Middle frontal gyrus (tissue), 1 donor: ENCODE measurements around the gene PCDHB11.
"Not testable (repeated sequence)": the region's sequence is repeated elsewhere in the genome, so short reads cannot be mapped to it uniquely, and the experiment has no call there.

ENCODE experiments used
- DNase-seq: peaks from one replicate; pipeline ENCODE4 v3.0.0-alpha.2; 2015; ENCODE audit warnings: low spot score; ENCODE audit errors: extremely low spot score

PCDHB11 gene

DNA sequence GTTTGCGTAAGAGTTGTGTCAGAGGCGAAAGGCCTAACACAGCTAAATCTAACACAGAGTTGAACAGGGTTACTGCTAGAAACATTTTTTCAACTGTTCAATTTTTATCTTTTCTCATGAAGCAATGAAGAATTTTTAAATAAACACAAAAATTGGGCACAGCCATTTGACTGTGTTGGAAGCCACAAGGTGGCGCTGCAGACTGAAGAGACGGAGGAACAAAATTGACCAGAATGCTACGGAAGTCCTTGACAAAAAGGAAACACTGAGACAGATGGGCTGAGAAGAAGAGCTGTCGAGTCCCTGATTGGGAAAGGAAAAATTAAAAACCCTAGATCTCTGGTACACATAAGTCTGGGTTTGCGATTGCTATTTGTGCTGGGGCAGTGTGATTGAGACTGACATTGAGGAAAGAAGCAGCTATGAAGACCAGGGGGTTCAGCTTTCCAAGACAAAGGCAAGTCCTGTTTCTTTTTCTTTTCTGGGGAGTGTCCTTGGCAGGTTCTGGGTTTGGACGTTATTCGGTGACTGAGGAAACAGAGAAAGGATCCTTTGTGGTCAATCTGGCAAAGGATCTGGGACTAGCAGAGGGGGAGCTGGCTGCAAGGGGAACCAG, 12.4 kb upstream of the PCDHB11 start, which contains the start of gene PCDHB9:
Gene PCDHB9 (plus strand): TSS at position 265 of the 616 bp plus-strand sequence. CDS start 158 bp downstream, at position 423.
- no peak for DNase-seq

DNA sequence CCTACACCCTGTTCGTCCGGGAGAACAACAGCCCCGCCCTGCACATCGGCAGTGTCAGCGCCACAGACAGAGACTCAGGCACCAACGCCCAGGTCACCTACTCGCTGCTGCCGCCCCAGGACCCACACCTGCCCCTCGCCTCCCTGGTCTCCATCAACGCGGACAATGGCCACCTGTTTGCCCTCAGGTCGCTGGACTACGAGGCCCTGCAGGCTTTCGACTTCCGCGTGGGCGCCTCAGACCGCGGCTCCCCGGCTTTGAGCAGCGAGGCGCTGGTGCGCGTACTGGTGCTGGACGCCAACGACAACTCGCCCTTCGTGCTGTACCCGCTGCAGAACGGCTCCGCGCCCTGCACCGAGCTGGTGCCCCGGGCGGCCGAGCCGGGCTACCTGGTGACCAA, 10.7 kb upstream of the PCDHB11 start:
- not testable (repeated sequence) for DNase-seq

DNA sequence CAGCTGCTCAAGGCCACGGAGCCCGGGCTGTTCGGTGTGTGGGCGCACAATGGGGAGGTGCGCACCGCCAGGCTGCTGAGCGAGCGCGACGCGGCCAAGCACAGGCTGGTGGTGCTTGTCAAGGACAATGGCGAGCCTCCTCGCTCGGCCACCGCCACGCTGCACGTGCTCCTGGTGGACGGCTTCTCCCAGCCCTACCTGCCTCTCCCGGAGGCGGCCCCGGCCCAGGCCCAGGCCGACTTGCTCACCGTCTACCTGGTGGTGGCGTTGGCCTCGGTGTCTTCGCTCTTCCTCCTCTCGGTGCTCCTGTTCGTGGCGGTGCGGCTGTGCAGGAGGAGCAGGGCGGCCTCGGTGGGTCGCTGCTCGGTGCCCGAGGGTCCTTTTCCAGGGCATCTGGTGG, 10.3 kb upstream of the PCDHB11 start:
- not testable (repeated sequence) for DNase-seq

DNA sequence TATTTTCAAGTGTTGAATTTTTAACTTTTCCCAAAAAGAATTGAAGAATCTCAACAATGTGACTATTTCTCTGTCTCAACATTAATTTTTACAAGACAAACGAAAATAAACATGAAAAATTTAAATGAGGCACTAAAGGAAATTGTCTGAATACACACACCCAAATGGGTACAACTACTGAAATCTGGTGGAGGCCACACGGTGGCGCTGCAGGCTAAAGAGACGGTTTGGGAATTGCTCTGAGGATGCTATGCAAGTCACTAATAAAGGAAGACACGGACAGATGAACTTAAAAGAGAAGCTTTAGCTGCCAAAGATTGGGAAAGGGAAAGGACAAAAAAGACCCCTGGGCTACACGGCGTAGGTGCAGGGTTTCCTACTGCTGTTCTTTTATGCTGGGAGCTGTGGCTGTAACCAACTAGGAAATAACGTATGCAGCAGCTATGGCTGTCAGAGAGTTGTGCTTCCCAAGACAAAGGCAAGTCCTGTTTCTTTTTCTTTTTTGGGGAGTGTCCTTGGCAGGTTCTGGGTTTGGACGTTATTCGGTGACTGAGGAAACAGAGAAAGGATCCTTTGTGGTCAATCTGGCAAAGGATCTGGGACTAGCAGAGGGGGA, 7.2 kb upstream of the PCDHB11 start, which contains the start of gene PCDHB10:
Gene PCDHB10 (plus strand): TSS at position 244 of the 616 bp plus-strand sequence. CDS start 200 bp downstream, at position 444.
- no peak for DNase-seq

DNA sequence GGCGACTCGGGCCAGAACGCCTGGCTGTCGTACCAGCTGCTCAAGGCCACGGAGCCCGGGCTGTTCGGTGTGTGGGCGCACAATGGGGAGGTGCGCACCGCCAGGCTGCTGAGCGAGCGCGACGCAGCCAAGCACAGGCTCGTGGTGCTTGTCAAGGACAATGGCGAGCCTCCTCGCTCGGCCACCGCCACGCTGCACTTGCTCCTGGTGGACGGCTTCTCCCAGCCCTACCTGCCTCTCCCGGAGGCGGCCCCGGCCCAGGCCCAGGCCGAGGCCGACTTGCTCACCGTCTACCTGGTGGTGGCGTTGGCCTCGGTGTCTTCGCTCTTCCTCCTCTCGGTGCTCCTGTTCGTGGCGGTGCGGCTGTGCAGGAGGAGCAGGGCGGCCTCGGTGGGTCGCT, 5.1 kb upstream of the PCDHB11 start:
- not testable (repeated sequence) for DNase-seq

DNA sequence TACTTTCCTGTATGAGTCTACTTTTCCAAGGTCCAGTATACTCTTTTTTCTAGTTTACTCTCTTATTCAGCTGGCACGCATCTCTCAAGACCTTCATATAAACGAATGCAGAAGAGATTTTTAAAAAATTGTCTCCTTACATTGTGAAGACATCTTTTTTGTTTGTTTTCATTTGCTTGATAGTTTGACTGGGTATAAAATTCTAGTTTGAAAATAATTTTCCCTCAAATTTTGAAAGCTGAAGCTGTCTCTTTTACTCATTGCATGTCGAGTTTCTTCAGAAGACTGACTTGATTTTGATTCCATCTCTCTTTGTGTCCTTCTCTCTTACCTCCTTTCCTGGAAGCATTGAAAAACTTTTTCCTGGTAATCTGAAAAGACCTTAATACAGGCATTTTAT, 3.1 kb upstream of the PCDHB11 start:
- DNase-seq: no peak

- not testable (repeated sequence) for DNase-seq
Observed at GRCh38 chr5:141201126-141201525, 1.7 kb downstream of the PCDHB11 start.

GRCh38 chr5:141201646-141202045, 2.2 kb downstream of the PCDHB11 start:
- DNase-seq: not testable (repeated sequence)

DNA sequence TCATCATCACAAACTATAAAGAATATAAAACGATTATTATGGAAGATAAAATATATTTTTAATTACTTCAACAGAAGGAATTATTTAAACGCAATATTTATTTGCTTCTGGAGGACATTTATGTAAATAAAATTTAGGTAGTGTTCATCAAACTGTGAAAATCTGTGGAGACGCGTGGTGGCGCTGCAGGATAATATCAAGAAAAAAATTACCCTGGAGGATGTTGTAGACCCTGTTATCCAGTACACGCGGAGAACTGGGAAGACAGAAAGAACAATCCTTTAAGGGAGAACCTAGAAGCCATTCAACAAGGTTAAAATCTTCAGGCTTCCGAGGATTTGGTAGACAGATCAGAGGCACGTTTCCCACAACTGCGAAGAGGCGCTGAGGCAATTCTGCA, 9.1 kb downstream of the PCDHB11 start, which contains the start of gene PCDHB12:
Gene PCDHB12 (plus strand): TSS at position 242 of the 400 bp plus-strand sequence. CDS start 189 bp downstream, outside the sequence.
- no peak for DNase-seq

GRCh38 chr5:141210281-141210680, 10.9 kb downstream of the PCDHB11 start:
- DNase-seq: not testable (repeated sequence)

- not testable (repeated sequence) for DNase-seq
Observed at GRCh38 chr5:141210849-141211248, 11.4 kb downstream of the PCDHB11 start.

DNA sequence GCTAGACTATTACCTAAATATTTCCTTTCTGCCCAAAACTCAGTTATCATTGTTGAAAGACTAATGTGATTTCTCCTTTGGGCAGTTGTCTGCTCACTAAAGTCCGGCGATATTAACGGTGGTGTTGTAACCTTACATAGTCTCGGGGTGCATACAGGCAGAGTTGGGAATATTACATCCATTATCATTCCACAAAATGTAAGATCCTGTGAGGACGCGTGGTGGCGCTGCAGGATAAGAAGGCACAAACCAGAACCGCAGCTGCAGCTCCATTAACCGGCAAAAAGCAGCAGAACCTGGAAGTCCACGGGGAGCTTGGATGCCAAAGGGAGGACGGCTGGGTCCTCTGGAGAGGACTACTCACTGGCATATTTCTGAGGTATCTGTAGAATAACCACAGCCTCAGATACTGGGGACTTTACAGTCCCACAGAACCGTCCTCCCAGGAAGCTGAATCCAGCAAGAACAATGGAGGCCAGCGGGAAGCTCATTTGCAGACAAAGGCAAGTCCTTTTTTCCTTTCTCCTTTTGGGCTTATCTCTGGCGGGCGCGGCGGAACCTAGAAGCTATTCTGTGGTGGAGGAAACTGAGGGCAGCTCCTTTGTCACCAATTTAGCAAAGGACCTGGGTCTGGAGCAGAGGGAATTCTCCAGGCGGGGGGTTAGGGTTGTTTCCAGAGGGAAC, 14.4 kb downstream of the PCDHB11 start, which contains the start of gene PCDHB13:
Gene PCDHB13 (plus strand): TSS at position 264 of the 684 bp plus-strand sequence. CDS start 205 bp downstream, at position 469.
- DNase-seq: not testable (repeated sequence)

DNA sequence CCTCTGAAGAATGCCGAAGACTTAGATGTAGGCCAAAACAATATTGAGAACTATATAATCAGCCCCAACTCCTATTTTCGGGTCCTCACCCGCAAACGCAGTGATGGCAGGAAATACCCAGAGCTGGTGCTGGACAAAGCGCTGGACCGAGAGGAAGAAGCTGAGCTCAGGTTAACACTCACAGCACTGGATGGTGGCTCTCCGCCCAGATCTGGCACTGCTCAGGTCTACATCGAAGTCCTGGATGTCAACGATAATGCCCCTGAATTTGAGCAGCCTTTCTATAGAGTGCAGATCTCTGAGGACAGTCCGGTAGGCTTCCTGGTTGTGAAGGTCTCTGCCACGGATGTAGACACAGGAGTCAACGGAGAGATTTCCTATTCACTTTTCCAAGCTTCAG, 15.2 kb downstream of the PCDHB11 start:
- DNase-seq: not testable (repeated sequence)

DNA sequence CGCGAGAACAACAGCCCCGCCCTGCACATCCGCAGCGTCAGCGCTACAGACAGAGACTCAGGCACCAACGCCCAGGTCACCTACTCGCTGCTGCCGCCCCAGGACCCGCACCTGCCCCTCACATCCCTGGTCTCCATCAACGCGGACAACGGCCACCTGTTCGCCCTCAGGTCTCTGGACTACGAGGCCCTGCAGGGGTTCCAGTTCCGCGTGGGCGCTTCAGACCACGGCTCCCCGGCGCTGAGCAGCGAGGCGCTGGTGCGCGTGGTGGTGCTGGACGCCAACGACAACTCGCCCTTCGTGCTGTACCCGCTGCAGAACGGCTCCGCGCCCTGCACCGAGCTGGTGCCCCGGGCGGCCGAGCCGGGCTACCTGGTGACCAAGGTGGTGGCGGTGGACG, 16.1 kb downstream of the PCDHB11 start:
- DNase-seq: not testable (repeated sequence)

DNA sequence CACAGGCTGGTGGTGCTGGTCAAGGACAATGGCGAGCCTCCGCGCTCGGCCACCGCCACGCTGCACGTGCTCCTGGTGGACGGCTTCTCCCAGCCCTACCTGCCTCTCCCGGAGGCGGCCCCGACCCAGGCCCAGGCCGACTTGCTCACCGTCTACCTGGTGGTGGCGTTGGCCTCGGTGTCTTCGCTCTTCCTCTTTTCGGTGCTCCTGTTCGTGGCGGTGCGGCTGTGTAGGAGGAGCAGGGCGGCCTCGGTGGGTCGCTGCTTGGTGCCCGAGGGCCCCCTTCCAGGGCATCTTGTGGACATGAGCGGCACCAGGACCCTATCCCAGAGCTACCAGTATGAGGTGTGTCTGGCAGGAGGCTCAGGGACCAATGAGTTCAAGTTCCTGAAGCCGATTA, 16.6 kb downstream of the PCDHB11 start:
- DNase-seq: not testable (repeated sequence)

DNA sequence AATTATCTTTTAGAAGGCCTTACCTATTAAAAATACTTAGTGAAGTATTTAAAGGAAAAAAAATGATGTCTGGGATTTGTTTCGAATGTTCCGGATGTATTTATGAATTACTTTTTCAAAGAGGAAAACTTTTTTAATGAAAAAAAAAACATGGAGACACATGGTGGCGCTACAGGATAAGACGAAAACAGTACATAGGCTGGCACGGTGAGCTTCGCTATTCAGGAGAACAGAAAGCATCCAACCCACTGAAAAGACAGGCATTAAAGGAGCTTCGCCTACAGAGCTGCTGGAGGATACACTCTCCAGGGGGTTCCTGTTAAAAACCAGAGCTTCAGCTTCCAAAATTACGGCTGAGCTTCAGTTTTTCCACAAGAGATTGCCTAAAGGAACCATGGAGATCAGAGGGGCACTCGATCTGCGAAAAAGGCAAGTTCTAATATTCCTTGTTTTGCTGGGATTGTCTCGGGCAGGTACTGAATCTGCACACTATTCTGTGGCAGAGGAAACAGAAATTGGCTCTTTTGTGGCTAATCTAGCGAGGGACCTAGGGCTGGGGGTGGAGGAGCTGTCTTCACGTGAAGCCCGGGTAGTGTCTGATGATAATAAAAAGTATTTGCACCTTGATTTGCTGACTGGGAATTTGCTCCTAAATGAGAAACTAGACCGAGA, 23.8 kb downstream of the PCDHB11 start, which contains the start of gene PCDHB14:
Gene PCDHB14 (plus strand): TSS at position 232 of the 672 bp plus-strand sequence. CDS start 163 bp downstream, at position 395.
- no peak for DNase-seq

GRCh38 chr5:141224844-141225243, 25.4 kb downstream of the PCDHB11 start:
- DNase-seq: not testable (repeated sequence)

DNA sequence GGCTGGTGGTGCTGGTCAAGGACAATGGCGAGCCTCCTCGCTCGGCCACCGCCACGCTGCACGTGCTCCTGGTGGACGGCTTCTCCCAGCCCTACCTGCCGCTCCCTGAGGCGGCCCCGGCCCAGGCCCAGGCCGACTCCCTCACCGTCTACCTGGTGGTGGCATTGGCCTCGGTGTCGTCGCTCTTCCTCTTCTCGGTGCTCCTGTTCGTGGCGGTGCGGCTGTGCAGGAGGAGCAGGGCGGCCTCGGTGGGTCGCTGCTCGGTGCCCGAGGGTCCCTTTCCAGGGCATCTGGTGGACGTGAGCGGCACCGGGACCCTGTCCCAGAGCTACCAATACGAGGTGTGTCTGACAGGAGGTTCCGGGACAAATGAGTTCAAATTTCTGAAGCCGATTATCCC, 26.0 kb downstream of the PCDHB11 start:
- not testable (repeated sequence) for DNase-seq

GRCh38 chr5:141234109-141234667, 34.8 kb downstream of the PCDHB11 start:
- no peak for DNase-seq

DNA sequence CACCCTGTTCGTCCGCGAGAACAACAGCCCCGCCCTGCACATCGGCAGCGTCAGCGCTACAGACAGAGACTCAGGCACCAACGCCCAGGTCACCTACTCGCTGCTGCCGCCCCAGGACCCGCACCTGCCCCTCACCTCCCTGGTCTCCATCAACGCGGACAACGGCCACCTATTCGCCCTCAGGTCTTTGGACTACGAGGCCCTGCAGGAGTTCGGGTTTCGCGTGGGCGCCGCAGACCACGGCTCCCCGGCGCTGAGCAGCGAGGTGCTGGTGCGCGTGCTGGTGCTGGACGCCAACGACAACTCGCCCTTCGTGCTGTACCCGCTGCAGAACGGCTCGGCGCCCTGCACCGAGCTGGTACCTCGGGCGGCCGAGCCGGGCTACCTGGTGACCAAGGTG, 36.5 kb downstream of the PCDHB11 start:
- DNase-seq: not testable (repeated sequence)
